ENCODE data around the gene RNF220. TPM values are rescaled to one million over a fixed set of nuclear protein-coding genes. Genes with fewer than 3 reads are reported as not detected.
A peak's percentile ranks its signal among the peaks of the same experiment; 100 is the strongest.

The RNF220 gene
- total RNA-seq, 1 donor from 2014 or later: 72.5 TPM

GRCh38 chr1:44610527-44611148 lies 205.6 kb downstream of the RNF220 start:
- ATAC-seq (ENCODE audit: poor library complexity) (no peak), DNase-seq (no peak)
- intact Hi-C loops (cut with DNase I): no loop called here

- ATAC-seq (ENCODE audit: poor library complexity) (no peak), DNase-seq (no peak)
- intact Hi-C loops (cut with DNase I): no loop called here
These were observed 206.4 kb downstream of the RNF220 start for GRCh38 chr1:44611419-44611818.

- intact Hi-C loops (cut with DNase I): no loop called here
- ATAC-seq (ENCODE audit: poor library complexity): no peak
- no peak for DNase-seq
These were observed 206.8 kb downstream of the RNF220 start for GRCh38 chr1:44611866-44612265.

- ATAC-seq (ENCODE audit: poor library complexity) (no peak), DNase-seq (no peak)
- intact Hi-C loops (cut with DNase I): no loop called here
These were observed 208.9 kb downstream of the RNF220 start for GRCh38 chr1:44613941-44614340.

GRCh38 chr1:44616284-44616990 lies 211.4 kb downstream of the RNF220 start:
- intact Hi-C loops (cut with DNase I): no loop called here
- no peak for DNase-seq

GRCh38 chr1:44616991-44617702 lies 212.1 kb downstream of the RNF220 start:
- DNase-seq: no peak
- intact Hi-C loops (cut with DNase I): no loop called here
- ATAC-seq (ENCODE audit: poor library complexity): peak; percentile 54

More at GRCh38 chr1:44616284-44616990, 211.4 kb downstream of the RNF220 start:
- no peak for ATAC-seq (ENCODE audit: poor library complexity)

- DNase-seq (no peak), ATAC-seq (ENCODE audit: poor library complexity) (no peak)
- intact Hi-C loops (cut with DNase I): no loop called here
These were observed 212.6 kb downstream of the RNF220 start for GRCh38 chr1:44617703-44618029.

- ATAC-seq (ENCODE audit: poor library complexity): no peak
- no peak for DNase-seq
- intact Hi-C loops (cut with DNase I): no loop called here
These were observed 214.3 kb downstream of the RNF220 start for GRCh38 chr1:44619261-44619900.

GRCh38 chr1:44620072-44620471 lies 215.0 kb downstream of the RNF220 start:
- no peak for DNase-seq
- intact Hi-C loops (cut with DNase I): no loop called here
- no peak for ATAC-seq (ENCODE audit: poor library complexity)

GRCh38 chr1:44621841-44622286 lies 216.8 kb downstream of the RNF220 start:
- intact Hi-C loops (cut with DNase I): no loop called here
- DNase-seq: no peak
- ATAC-seq (ENCODE audit: poor library complexity): no peak

GRCh38 chr1:44624268-44624901 lies 219.3 kb downstream of the RNF220 start:
- DNase-seq: no peak
- intact Hi-C loops (cut with DNase I): no loop called here
- ATAC-seq (ENCODE audit: poor library complexity): no peak

GRCh38 chr1:44625348-44625747 lies 220.3 kb downstream of the RNF220 start:
- ATAC-seq (ENCODE audit: poor library complexity) (no peak), DNase-seq (no peak)
- intact Hi-C loops (cut with DNase I): no loop called here

GRCh38 chr1:44628962-44629756 lies 224.1 kb downstream of the RNF220 start:
- DNase-seq (no peak), ATAC-seq (ENCODE audit: poor library complexity) (no peak)
- intact Hi-C loops (cut with DNase I): no loop called here

GRCh38 chr1:44630116-44630515 lies 225.1 kb downstream of the RNF220 start:
- intact Hi-C loops (cut with DNase I): no loop called here
- DNase-seq (no peak), ATAC-seq (ENCODE audit: poor library complexity) (no peak)

- no peak for ATAC-seq (ENCODE audit: poor library complexity)
- DNase-seq: no peak
- intact Hi-C loops (cut with DNase I): no loop called here
These were observed 226.2 kb downstream of the RNF220 start for GRCh38 chr1:44631333-44631646.

GRCh38 chr1:44631647-44632539 lies 226.8 kb downstream of the RNF220 start:
- ATAC-seq (ENCODE audit: poor library complexity) (peak; percentile 87), DNase-seq (peak; percentile 96)
- intact Hi-C loops (cut with DNase I): no loop called here

GRCh38 chr1:44632598-44632997 lies 227.5 kb downstream of the RNF220 start:
- intact Hi-C loops (cut with DNase I): no loop called here
- DNase-seq (no peak), ATAC-seq (ENCODE audit: poor library complexity) (no peak)

Measured in Right ventricle myocardium superior (tissue), 1 donor.